T-helper 2 cell treated with Interferon-gamma antibody and Interleukin-4, amounts not matched to agents 5 μg/mL and 100 μg/mL, for 36 hours (primary cell): ENCODE results near the gene RNF44.
"Not testable (repeated sequence)": the region's sequence is repeated elsewhere in the genome, so short reads cannot be mapped to it uniquely, and the experiment has no call there.

ENCODE experiments used
- DNase-seq: peaks from one replicate; pipeline ENCODE4 v3.0.0; 2021; ENCODE audit warnings: low spot score
- H3K27ac Mint-ChIP-seq: one replicate; pipeline ENCODE4 v1.8.0; 2021; ENCODE audit warnings: mild to moderate bottlenecking, mixed read lengths
- H3K27me3 Mint-ChIP-seq: one replicate; pipeline ENCODE4 v1.8.0; 2021; ENCODE audit warnings: low read depth, mixed read lengths
- H3K36me3 Mint-ChIP-seq: one replicate; pipeline ENCODE4 v1.8.0; 2021; ENCODE audit warnings: low read depth, mixed read lengths
- H3K4me1 Mint-ChIP-seq: one replicate; pipeline ENCODE4 v1.8.0; 2021; ENCODE audit warnings: low read depth, mixed read lengths
- H3K4me3 Mint-ChIP-seq: one replicate; pipeline ENCODE4 v1.8.0; 2022; ENCODE audit warnings: mild to moderate bottlenecking, moderate library complexity, mixed read lengths
- H3K9me3 Mint-ChIP-seq: one replicate; pipeline ENCODE4 v1.8.0; 2021; ENCODE audit warnings: mixed read lengths

RNF44 gene

DNA sequence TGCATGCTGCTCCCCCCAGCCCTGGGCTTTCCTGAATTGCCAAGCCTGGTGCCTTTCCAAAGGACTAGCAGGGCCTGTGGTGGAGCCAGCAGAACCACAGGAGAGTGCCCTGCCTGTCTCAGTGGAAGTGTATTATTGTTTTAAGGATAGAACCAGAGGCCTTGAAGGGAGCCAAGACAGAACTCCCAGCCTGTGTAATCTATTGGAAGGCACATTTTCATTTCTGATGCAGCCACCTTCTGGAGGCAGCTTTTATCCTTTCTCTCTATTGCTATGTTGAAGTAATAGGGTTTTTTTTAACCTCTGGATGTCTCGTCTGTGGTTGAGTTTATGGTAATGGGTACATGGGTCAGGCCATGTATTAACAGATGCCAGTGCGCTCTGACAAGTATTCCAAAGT lies 29.3 kb downstream of the RNF44 start:
- Mint-ChIP-seq H3K4me3 (no peak overlapping the region), H3K36me3 (peaks cover 47% of the 10 kb centered on the region), H3K4me1 (peaks cover 10% of the 10 kb centered on the region), H3K9me3 (no peaks in the 10 kb centered on the region), H3K27me3 (no peaks in the 10 kb centered on the region), H3K27ac (no peak overlapping the region)
- DNase-seq, result no peak

DNA sequence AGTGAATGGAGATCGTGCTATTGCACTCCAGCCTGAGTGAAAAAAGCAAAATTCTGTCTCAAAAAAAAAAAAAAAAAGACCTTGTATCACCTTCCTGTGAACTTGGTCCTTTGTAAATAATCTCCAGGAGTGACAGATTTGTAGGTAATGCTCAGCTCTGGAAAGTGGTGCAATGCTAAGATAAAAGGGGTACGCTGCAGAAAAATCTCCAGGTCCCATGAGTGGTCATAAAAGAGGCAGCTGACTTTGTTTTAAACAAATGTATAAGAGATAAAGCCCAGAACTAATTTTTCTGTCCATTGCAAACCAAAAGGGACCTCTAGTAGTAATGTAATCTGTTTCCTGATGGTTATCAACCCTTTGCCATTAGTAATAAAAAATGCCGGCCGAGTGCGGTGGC lies 33.7 kb downstream of the RNF44 start:
- Mint-ChIP-seq H3K27ac (no peak overlapping the region), H3K36me3 (peaks cover 66% of the 10 kb centered on the region), H3K4me1 (no peaks in the 10 kb centered on the region), H3K9me3 (no peaks in the 10 kb centered on the region), H3K27me3 (no peaks in the 10 kb centered on the region), H3K4me3 (no peak overlapping the region)
- DNase-seq, result no peak

DNA sequence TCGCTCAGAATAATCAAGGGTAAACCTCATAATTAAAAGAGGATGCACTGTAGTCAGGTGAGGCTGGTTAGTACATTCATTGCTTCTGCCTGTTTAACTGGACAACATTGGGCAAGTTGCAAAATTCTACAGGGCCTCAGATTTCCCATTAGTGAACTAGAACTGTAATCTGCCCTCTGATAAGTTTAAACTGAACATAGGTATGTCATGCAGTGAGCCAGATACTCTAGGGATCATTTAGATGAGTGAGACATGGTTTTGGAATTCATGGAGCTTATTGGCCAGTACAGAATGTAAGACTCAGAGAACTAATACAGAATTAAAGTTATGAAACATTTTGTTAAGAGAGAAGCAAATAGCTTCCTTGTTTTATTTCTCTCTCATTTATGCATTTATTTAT lies 35.9 kb downstream of the RNF44 start:
- peaks cover 2% of the 10 kb centered on the region for H3K4me1 Mint-ChIP-seq
- H3K9me3 Mint-ChIP-seq, result no peaks in the 10 kb centered on the region
- no peak overlapping the region for H3K4me3 Mint-ChIP-seq
- peaks cover 61% of the 10 kb centered on the region for H3K36me3 Mint-ChIP-seq
- no peaks in the 10 kb centered on the region for H3K27me3 Mint-ChIP-seq
- H3K27ac Mint-ChIP-seq, result no peak overlapping the region
- DNase-seq, result no peak

DNA sequence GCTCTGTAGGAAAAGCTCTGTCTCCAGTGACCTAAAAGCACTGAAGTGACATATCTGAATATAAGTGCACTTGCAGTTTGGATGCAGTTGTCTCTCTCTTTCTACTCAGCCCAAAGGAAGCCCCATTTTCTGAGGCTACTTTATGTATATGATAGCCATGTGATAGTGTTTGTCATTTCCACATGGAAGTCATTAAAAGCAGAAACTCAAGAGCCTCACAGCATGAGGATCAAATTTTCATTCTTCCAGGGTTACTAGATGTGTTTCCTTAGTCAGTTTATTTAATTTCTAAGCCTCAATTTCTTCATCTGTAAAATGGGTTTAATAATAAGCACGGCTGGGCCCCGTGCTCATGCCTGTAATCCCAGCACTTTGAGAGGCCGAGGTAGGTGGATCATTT lies 36.7 kb downstream of the RNF44 start:
- DNase-seq, result no peak
- Mint-ChIP-seq H3K4me1 (peaks cover 2% of the 10 kb centered on the region), H3K9me3 (no peaks in the 10 kb centered on the region), H3K4me3 (no peak overlapping the region), H3K27me3 (no peaks in the 10 kb centered on the region), H3K36me3 (peaks cover 63% of the 10 kb centered on the region), H3K27ac (no peak overlapping the region)

DNA sequence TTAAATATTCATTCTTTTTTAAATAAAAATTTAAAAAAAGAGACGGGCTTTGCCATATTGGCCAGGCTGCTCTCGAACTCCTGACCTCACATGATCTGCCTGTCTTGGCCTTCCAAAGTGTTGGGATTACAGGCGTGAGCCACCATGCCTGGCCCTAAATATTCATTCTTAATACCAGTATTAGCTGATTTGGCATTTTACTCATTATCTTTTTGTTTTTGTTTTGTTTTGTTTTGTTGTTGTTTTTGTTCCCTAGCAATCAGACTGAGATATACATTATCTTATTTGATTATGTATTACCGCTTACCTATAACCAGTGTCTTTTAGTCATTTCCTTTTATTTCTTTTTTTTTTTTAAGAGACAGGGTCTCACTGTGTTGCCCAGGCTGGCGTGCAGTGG lies 37.9 kb downstream of the RNF44 start:
- Mint-ChIP-seq H3K4me3 (no peak overlapping the region), H3K27me3 (no peaks in the 10 kb centered on the region), H3K9me3 (no peaks in the 10 kb centered on the region), H3K4me1 (peaks cover 2% of the 10 kb centered on the region), H3K27ac (peak overlapping the region; percentile 68), H3K36me3 (peaks cover 58% of the 10 kb centered on the region)
- DNase-seq, result no peak

DNA sequence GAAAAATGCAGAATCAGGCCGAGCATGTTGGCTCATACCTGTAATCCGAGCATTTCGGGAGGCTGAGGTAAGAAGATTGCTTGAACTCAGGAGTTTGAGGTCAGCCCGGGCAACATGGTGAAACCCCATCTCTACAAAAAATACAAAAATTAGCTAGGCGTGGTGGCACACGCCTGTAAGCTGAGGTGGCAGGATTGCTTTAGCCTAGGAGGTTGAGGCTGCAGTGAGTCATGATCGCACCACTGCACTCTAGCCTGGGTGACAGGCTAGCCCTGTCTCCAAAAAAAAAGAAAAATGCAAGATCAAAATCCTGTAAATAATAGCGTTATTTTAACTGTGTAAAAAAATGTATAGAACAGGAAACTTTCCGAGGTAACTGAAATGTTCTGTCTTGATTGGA lies 39.4 kb downstream of the RNF44 start:
- H3K9me3 Mint-ChIP-seq, result no peaks in the 10 kb centered on the region
- no peak for DNase-seq
- no peaks in the 10 kb centered on the region for H3K27me3 Mint-ChIP-seq
- peaks cover 7% of the 10 kb centered on the region for H3K4me1 Mint-ChIP-seq
- H3K27ac Mint-ChIP-seq, result no peak overlapping the region
- peaks cover 65% of the 10 kb centered on the region for H3K36me3 Mint-ChIP-seq
- no peak overlapping the region for H3K4me3 Mint-ChIP-seq

DNA sequence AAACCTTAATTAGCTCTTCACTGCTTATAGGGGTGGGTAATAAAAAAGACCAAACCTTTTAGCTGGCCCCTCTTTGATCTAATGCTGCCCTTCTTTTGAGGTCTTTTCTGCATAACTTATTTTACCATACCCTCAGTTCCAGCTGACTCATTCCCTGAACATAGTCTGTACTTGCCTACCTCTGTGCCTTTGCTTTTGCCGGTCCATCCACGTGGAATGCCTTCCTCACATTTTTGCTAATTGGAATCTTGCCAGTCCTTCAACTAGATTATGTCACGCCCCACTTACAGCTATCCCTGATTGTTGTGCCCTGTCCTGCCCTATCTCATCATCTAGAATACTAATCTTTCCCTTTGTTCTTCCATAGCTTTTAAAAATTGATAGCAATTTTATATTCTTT lies 44.8 kb downstream of the RNF44 start:
- peaks cover 22% of the 10 kb centered on the region for H3K4me1 Mint-ChIP-seq
- H3K36me3 Mint-ChIP-seq, result peaks cover 74% of the 10 kb centered on the region
- no peak for DNase-seq
- no peaks in the 10 kb centered on the region for H3K27me3 Mint-ChIP-seq
- H3K4me3 Mint-ChIP-seq, result no peak overlapping the region
- H3K27ac Mint-ChIP-seq, result no peak overlapping the region
- no peaks in the 10 kb centered on the region for H3K9me3 Mint-ChIP-seq

DNA sequence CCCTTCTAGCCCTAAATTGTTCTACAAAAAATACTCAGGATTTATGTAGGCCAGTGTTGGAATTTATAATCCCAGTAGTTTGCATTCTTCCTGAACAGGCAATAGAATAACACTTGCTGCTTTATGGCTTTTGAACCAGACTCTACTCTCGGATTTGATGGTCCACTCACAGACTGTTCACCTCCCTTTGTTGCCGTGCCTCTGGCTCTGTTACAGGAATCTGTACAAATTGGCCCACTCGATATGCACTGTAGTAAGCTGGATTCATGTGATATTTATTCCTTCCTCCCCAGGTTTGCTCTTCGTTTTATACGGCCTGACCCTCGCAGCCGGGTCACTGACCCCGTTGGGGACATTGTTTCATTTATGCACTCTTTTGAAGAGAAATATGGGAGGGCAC lies 45.3 kb downstream of the RNF44 start:
- Mint-ChIP-seq H3K4me3 (no peak overlapping the region), H3K9me3 (no peaks in the 10 kb centered on the region), H3K4me1 (peaks cover 25% of the 10 kb centered on the region), H3K27ac (no peak overlapping the region), H3K27me3 (no peaks in the 10 kb centered on the region), H3K36me3 (peaks cover 74% of the 10 kb centered on the region)
- no peak for DNase-seq

DNA sequence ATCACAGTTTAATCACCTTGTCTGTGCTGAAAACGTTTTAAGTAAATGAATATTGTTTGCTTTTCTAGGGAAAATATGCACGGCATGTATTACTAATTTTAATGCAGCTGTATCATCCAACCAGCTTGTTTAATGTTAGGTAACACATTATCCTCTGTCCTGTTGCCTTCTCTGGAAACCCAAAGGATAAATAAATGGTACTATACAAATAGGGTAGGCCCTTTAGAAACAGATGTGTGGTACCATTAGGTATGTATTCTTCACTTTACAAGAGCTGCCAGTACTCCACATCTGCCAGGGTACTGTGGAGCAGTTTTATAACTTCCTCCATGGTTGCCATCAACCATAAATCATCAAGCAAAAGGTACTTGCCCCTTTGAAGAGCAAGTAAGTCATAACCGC lies 46.1 kb downstream of the RNF44 start:
- Mint-ChIP-seq H3K4me3 (no peak overlapping the region), H3K36me3 (peaks cover 76% of the 10 kb centered on the region), H3K27ac (no peak overlapping the region), H3K4me1 (peaks cover 33% of the 10 kb centered on the region), H3K9me3 (no peaks in the 10 kb centered on the region), H3K27me3 (no peaks in the 10 kb centered on the region)
- DNase-seq, result no peak

DNA sequence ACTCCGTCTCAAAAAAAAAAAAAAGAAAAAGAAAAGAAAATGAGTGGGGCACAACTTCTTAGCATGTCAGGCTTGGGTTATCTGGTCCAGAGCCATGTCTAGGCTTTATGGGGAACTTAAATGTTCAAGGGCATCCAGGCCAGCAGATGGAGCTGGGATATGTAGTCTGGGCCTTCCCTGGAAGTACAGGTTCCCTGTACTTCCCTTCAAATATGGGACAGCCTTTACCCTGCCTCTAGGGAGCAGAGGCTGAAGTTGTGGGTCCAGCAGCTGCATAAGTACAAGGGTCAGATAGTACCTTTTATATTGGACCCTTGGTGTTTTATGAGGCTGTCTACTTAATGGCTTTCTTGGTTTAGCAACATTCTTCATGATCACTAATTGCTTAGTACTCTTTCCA lies 46.9 kb downstream of the RNF44 start:
- H3K27ac Mint-ChIP-seq, result peak overlapping the region; percentile 45
- H3K9me3 Mint-ChIP-seq, result no peaks in the 10 kb centered on the region
- no peaks in the 10 kb centered on the region for H3K27me3 Mint-ChIP-seq
- DNase-seq, result no peak
- H3K36me3 Mint-ChIP-seq, result peaks cover 74% of the 10 kb centered on the region
- no peak overlapping the region for H3K4me3 Mint-ChIP-seq
- peaks cover 36% of the 10 kb centered on the region for H3K4me1 Mint-ChIP-seq

DNA sequence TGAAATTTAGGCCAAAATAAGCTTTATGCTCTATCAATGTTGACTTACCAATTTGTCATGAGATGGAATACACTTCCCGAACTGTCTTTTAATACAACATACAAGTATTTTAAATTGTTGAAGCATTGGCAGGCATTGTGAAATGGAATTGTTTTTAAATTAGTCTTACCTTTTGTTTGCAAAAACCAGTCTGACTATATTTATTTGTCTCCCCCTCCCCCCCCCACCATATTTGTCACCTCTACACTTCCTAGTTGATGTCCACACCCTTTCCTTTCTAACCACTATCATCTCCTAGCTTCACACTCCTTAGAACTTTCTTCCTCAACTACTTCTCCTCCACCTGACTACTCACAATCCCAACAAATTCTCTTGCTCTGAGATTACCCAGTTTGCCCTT lies 48.1 kb downstream of the RNF44 start:
- Mint-ChIP-seq H3K36me3 (peaks cover 71% of the 10 kb centered on the region), H3K4me1 (peaks cover 45% of the 10 kb centered on the region), H3K9me3 (no peaks in the 10 kb centered on the region), H3K27ac (peak overlapping the region; percentile 96), H3K27me3 (no peaks in the 10 kb centered on the region), H3K4me3 (peak overlapping the region; percentile 82)
- no peak for DNase-seq

DNA sequence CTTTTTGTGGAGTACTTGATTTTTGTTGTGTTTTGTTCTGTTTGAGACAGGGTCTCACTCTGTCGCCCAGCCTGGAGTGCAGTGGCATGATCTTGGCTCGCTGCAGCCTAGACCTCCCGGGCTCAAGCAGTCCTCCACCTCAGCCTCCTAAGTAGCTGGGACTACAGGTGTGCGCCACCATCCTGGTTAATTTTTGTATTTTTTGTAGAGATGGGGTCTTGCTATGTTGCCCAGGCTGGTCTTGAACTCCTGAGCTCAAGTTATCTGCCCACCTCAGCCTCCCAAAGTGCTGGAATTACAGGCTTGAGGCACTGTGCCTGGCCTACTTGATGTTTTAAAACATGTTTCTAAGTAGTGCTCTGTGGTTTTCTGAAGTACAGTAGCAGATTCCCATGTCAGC lies 50.0 kb downstream of the RNF44 start:
- H3K27me3 Mint-ChIP-seq, H3K9me3 Mint-ChIP-seq, DNase-seq: not testable (repeated sequence)
- H3K4me3 Mint-ChIP-seq, result peak overlapping the region; percentile 37
- H3K27ac Mint-ChIP-seq, result peak overlapping the region; percentile 73
- peaks cover 65% of the 10 kb centered on the region for H3K36me3 Mint-ChIP-seq
- peaks cover 48% of the 10 kb centered on the region for H3K4me1 Mint-ChIP-seq

DNA sequence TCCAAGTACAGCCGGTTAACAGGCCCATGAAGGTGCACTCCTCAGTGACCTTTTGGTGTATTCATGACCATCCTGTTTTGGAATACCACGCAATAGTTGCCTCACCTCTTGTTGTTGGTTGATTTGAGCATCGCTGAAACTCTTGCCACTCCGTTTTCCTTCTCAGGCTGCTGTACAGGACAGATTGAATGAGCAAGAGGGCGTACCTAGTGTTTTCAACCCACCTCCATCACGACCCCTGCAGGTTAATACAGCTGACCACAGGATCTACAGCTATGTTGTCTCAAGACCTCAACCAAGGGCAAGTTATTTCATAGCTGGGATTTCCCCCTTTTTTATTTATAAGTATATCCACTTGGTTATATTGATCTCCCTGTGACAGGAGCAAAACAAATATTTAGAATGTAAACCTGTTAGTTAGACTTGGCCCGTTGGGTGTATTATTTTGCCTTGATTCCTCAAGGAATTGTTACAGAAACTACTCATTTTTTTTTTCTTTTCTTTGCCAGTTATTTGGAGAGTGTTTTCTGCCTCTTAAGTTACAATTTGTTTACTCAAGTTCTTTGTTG lies 50.9 kb downstream of the RNF44 start:
- no peaks in the 10 kb centered on the region for H3K27me3 Mint-ChIP-seq
- peaks cover 62% of the 10 kb centered on the region for H3K36me3 Mint-ChIP-seq
- peak overlapping the region; percentile 60 for H3K27ac Mint-ChIP-seq
- peaks cover 52% of the 10 kb centered on the region for H3K4me1 Mint-ChIP-seq
- H3K4me3 Mint-ChIP-seq, result peak overlapping the region; percentile 37
- DNase-seq, result no peak
- H3K9me3 Mint-ChIP-seq, result no peaks in the 10 kb centered on the region

DNA sequence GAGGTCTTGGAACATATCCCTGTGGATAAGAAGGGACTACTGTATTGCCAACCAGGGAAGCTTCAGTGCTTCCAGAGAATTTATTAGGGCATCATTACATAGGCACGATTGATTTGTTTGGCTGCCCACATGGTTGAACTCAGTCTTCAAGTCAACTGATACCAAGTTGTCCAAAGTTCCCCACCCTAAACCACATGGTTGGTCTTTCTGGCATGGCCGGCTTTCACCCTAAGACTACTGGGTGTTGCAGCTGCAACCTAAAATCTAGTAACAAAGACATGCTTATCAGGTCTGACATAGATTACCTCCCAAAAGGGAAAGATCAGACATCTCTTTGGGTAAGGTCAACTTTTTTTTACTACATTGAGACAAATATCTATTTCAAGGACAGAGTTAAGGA lies 52.0 kb downstream of the RNF44 start:
- no peak overlapping the region for H3K4me3 Mint-ChIP-seq
- peaks cover 51% of the 10 kb centered on the region for H3K36me3 Mint-ChIP-seq
- no peaks in the 10 kb centered on the region for H3K27me3 Mint-ChIP-seq
- H3K27ac Mint-ChIP-seq, result no peak overlapping the region
- H3K9me3 Mint-ChIP-seq, result no peaks in the 10 kb centered on the region
- no peak for DNase-seq
- peaks cover 51% of the 10 kb centered on the region for H3K4me1 Mint-ChIP-seq

DNA sequence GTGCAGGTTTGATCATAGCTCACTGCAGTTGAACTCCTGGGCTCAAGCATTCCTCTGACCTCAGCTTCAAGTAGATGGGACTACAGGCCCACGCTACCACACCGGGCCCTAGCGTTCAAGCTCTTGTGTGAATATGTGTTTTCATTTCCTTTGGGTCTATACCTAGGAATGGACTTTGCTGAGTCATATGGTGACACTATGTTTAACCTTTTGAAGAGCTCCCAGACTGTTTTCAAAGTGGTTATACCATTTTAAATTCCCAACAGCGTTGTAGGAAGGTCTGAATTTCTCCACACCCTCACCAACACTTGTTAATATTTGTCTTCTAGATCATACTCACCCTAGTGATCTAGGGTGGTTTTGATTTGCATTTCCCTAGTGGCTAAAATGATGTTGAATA lies 55.5 kb downstream of the RNF44 start:
- Mint-ChIP-seq H3K36me3 (peaks cover 40% of the 10 kb centered on the region), H3K9me3 (no peaks in the 10 kb centered on the region)

More for the DNA sequence above, 55.5 kb downstream of the RNF44 start:
- Mint-ChIP-seq H3K4me3 (no peak overlapping the region), H3K27ac (no peak overlapping the region), H3K4me1 (peaks cover 32% of the 10 kb centered on the region), H3K27me3 (no peaks in the 10 kb centered on the region)
- DNase-seq, result no peak
